BLaER1 (cell line): ENCODE data around the gene AGMO.
"Not testable (repeated sequence)": the region's sequence is repeated elsewhere in the genome, so short reads cannot be mapped to it uniquely, and the experiment has no call there.

ENCODE experiments used
- H3K27ac ChIP-seq: shearing (Covaris generic); formaldehyde crosslinking; 2 replicates; pipeline ENCODE4 v1.8.1; 2022
- H3K27me3 ChIP-seq: shearing (Covaris generic); formaldehyde crosslinking; 2 replicates; pipeline ENCODE4 v1.8.1; 2022
- H3K36me3 ChIP-seq: shearing (Covaris generic); formaldehyde crosslinking; 2 replicates; pipeline ENCODE4 v1.8.1; 2022
- H3K4me1 ChIP-seq: shearing (Covaris generic); formaldehyde crosslinking; 2 replicates; pipeline ENCODE4 v1.8.1; 2022
- H3K4me2 ChIP-seq: shearing (Covaris generic); formaldehyde crosslinking; 2 replicates; pipeline ENCODE4 v1.8.1; 2022
- H3K4me3 ChIP-seq: shearing (Covaris generic); formaldehyde crosslinking; 2 replicates; pipeline ENCODE4 v1.8.1; 2022
- H3K9ac ChIP-seq: shearing (Covaris generic); formaldehyde crosslinking; 2 replicates; pipeline ENCODE4 v1.8.1; 2022
- H3K9me3 ChIP-seq: shearing (Covaris generic); formaldehyde crosslinking; 2 replicates; pipeline ENCODE4 v1.8.1; 2022
- H4K20me1 ChIP-seq: shearing (Covaris generic); formaldehyde crosslinking; 2 replicates; pipeline ENCODE4 v1.8.1; 2022
- Cebpa-rat ChIP-seq: shearing (Covaris generic); IDR thresholded peaks from 2 replicates; pipeline ENCODE4 v1.8.1; 2022

Gene AGMO

GRCh38 chr7:15566476-15566875, 4.7 kb upstream of the AGMO start:
- Histone ChIP-seq H3K4me2 (no peak overlapping the region), H3K9ac (no peak overlapping the region), H3K4me3 (no peak overlapping the region), H3K36me3 (no peaks in the 10 kb centered on the region), H3K27ac (no peak overlapping the region), H3K27me3 (no peaks in the 10 kb centered on the region), H4K20me1 (no peaks in the 10 kb centered on the region), H3K4me1 (no peaks in the 10 kb centered on the region), H3K9me3 (no peaks in the 10 kb centered on the region)
- TF ChIP-seq Cebpa-rat: no peak

GRCh38 chr7:15560968-15561367, 847 bp downstream of the AGMO start:
- no peak overlapping the region for H3K4me2 ChIP-seq
- no peak overlapping the region for H3K27ac ChIP-seq
- no peaks in the 10 kb centered on the region for H3K27me3 ChIP-seq
- no peaks in the 10 kb centered on the region for H3K36me3 ChIP-seq
- no peak overlapping the region for H3K4me3 ChIP-seq
- H4K20me1 ChIP-seq: no peaks in the 10 kb centered on the region
- H3K9ac ChIP-seq: no peak overlapping the region
- TF ChIP-seq Cebpa-rat: no peak
- no peaks in the 10 kb centered on the region for H3K9me3 ChIP-seq
- no peaks in the 10 kb centered on the region for H3K4me1 ChIP-seq

GRCh38 chr7:15559416-15559928, 2.3 kb downstream of the AGMO start:
- no peaks in the 10 kb centered on the region for H4K20me1 ChIP-seq
- H3K4me2 ChIP-seq: no peak overlapping the region
- H3K4me3 ChIP-seq: no peak overlapping the region
- no peak overlapping the region for H3K27ac ChIP-seq
- no peaks in the 10 kb centered on the region for H3K9me3 ChIP-seq
- H3K9ac ChIP-seq: no peak overlapping the region
- H3K4me1 ChIP-seq: no peaks in the 10 kb centered on the region
- no peaks in the 10 kb centered on the region for H3K27me3 ChIP-seq
- TF ChIP-seq Cebpa-rat: no peak
- no peaks in the 10 kb centered on the region for H3K36me3 ChIP-seq

GRCh38 chr7:15558756-15559155, 3.1 kb downstream of the AGMO start:
- no peak overlapping the region for H3K4me2 ChIP-seq
- H4K20me1 ChIP-seq: no peaks in the 10 kb centered on the region
- no peaks in the 10 kb centered on the region for H3K4me1 ChIP-seq
- H3K4me3 ChIP-seq: no peak overlapping the region
- no peaks in the 10 kb centered on the region for H3K36me3 ChIP-seq
- H3K9ac ChIP-seq: no peak overlapping the region
- H3K27ac ChIP-seq: no peak overlapping the region
- H3K27me3 ChIP-seq: no peaks in the 10 kb centered on the region
- H3K9me3 ChIP-seq: no peaks in the 10 kb centered on the region
- no peak for TF ChIP-seq Cebpa-rat

GRCh38 chr7:15557686-15558085, 4.1 kb downstream of the AGMO start:
- H3K9ac ChIP-seq: no peak overlapping the region
- H3K4me2 ChIP-seq: no peak overlapping the region
- no peaks in the 10 kb centered on the region for H3K9me3 ChIP-seq
- no peaks in the 10 kb centered on the region for H3K27me3 ChIP-seq
- no peak overlapping the region for H3K27ac ChIP-seq
- TF ChIP-seq Cebpa-rat: no peak
- H3K36me3 ChIP-seq: no peaks in the 10 kb centered on the region
- no peaks in the 10 kb centered on the region for H3K4me1 ChIP-seq
- H4K20me1 ChIP-seq: no peaks in the 10 kb centered on the region
- no peak overlapping the region for H3K4me3 ChIP-seq

GRCh38 chr7:15557186-15557585, 4.6 kb downstream of the AGMO start:
- TF ChIP-seq Cebpa-rat: no peak
- H3K4me2 ChIP-seq: no peak overlapping the region

GRCh38 chr7:15556339-15557105, 5.3 kb downstream of the AGMO start:
- H3K4me3 ChIP-seq: no peak overlapping the region
- no peak overlapping the region for H3K27ac ChIP-seq
- no peaks in the 10 kb centered on the region for H3K36me3 ChIP-seq
- no peaks in the 10 kb centered on the region for H3K27me3 ChIP-seq
- TF ChIP-seq Cebpa-rat: no peak
- no peak overlapping the region for H3K4me2 ChIP-seq
- no peaks in the 10 kb centered on the region for H3K4me1 ChIP-seq
- H3K9me3 ChIP-seq: no peaks in the 10 kb centered on the region
- no peak overlapping the region for H3K9ac ChIP-seq
- H4K20me1 ChIP-seq: no peaks in the 10 kb centered on the region

More at GRCh38 chr7:15557186-15557585, 4.6 kb downstream of the AGMO start:
- Histone ChIP-seq H3K9me3 (no peaks in the 10 kb centered on the region), H3K36me3 (no peaks in the 10 kb centered on the region), H3K27ac (no peak overlapping the region), H3K27me3 (no peaks in the 10 kb centered on the region), H3K9ac (no peak overlapping the region), H3K4me3 (no peak overlapping the region), H4K20me1 (no peaks in the 10 kb centered on the region), H3K4me1 (no peaks in the 10 kb centered on the region)

GRCh38 chr7:15555381-15555859, 6.4 kb downstream of the AGMO start:
- no peak overlapping the region for H3K4me2 ChIP-seq
- no peaks in the 10 kb centered on the region for H3K36me3 ChIP-seq
- no peaks in the 10 kb centered on the region for H3K27me3 ChIP-seq
- no peak overlapping the region for H3K9ac ChIP-seq
- no peak overlapping the region for H3K4me3 ChIP-seq
- no peaks in the 10 kb centered on the region for H4K20me1 ChIP-seq
- no peak overlapping the region for H3K27ac ChIP-seq
- no peaks in the 10 kb centered on the region for H3K9me3 ChIP-seq
- no peaks in the 10 kb centered on the region for H3K4me1 ChIP-seq
- TF ChIP-seq Cebpa-rat: no peak

GRCh38 chr7:15554744-15555143, 7.1 kb downstream of the AGMO start:
- no peak overlapping the region for H3K4me3 ChIP-seq
- H3K9me3 ChIP-seq: no peaks in the 10 kb centered on the region
- H3K27ac ChIP-seq: no peak overlapping the region
- no peak for TF ChIP-seq Cebpa-rat
- no peaks in the 10 kb centered on the region for H3K27me3 ChIP-seq
- no peaks in the 10 kb centered on the region for H4K20me1 ChIP-seq
- H3K4me1 ChIP-seq: no peaks in the 10 kb centered on the region
- H3K9ac ChIP-seq: no peak overlapping the region
- no peaks in the 10 kb centered on the region for H3K36me3 ChIP-seq
- no peak overlapping the region for H3K4me2 ChIP-seq

- H3K4me1 ChIP-seq: no peaks in the 10 kb centered on the region
- H3K9ac ChIP-seq: no peak overlapping the region
- no peaks in the 10 kb centered on the region for H3K27me3 ChIP-seq
- H4K20me1 ChIP-seq: no peaks in the 10 kb centered on the region
- no peak overlapping the region for H3K27ac ChIP-seq
- no peak overlapping the region for H3K4me2 ChIP-seq
- TF ChIP-seq Cebpa-rat: no peak
- H3K36me3 ChIP-seq: no peaks in the 10 kb centered on the region
- H3K9me3 ChIP-seq: no peaks in the 10 kb centered on the region
- no peak overlapping the region for H3K4me3 ChIP-seq
Observed at GRCh38 chr7:15554081-15554480, 7.7 kb downstream of the AGMO start.

- H3K4me2 ChIP-seq, H3K9me3 ChIP-seq, H3K36me3 ChIP-seq, H3K9ac ChIP-seq, H3K4me1 ChIP-seq, H3K4me3 ChIP-seq, H3K27me3 ChIP-seq, H3K27ac ChIP-seq, H4K20me1 ChIP-seq: not testable (repeated sequence)
Observed at GRCh38 chr7:15547320-15547719, 14.5 kb downstream of the AGMO start.
